ENCODE data around the gene DDX47. TPM values are rescaled to one million over a fixed set of nuclear protein-coding genes. Genes with fewer than 3 reads are reported as not detected.

DDX47 gene
- total and polyA plus RNA-seq, 10 of the 15 experiments (the other 5 are each of a cell fraction or from before 2014, with no cell fraction given) = 84.8 to 266 (median 120) TPM

- no peak for TF ChIP-seq ZBTB40 (IDR thresholded peaks at IDR 0.05; ENCODE audit: borderline replicate concordance)
These were observed 26.8 kb upstream of the DDX47 start (continued) for GRCh38 chr12:12786351-12786705.

GRCh38 chr12:12786706-12787601 lies 26.2 kb upstream of the DDX47 start:
- DNase-seq (ENCODE audit: low read depth, low spot score) (no peak), FAIRE-seq (no peak), ATAC-seq (peak; percentile 96)
- in situ Hi-C loops (cut with MboI) = no loop called here
- H3K79me2 ChIP-seq (ENCODE audit: control insufficient read depth, insufficient read depth, low read length) = peaks cover 4% of the 10 kb centered on the region; the same call in 1 of the 2 replicates
- peak overlapping the region; percentile 96 for H3K4me2 ChIP-seq (ENCODE audit: control insufficient read depth, insufficient read depth)
- intact Hi-C loops (cut with micrococcal nuclease; ENCODE audit: unreplicated experiment) = loop anchor here (1.0 kb wide), 1 partner anchor 26 kb away; the partner anchor contains the start of gene DDX47
- no peaks in the 10 kb centered on the region for H3K9me3 ChIP-seq (replicated peaks; ENCODE audit: control insufficient read depth, insufficient read depth, low read length)
- ChIA-PET RAD21 (ENCODE audit: unreplicated experiment) (interaction anchor here (0.6 to 3.6 kb wide), 16 partner anchors 16 to 428 kb away, joined by 3 to 28 read pairs (median 4); partner anchors contain the start of gene DDX47), POLR2A (interaction anchor here (0.6 to 1.7 kb wide), 10 partner anchors 14 to 427 kb away, joined by 3 to 7 read pairs (median 4); no protein-coding TSS in a partner anchor), SMC1A (ENCODE audit: uncharacterized antibody, unreplicated experiment) (interaction anchor here (0.5 to 7.9 kb wide), 19 partner anchors 12 to 424 kb away, joined by 3 to 88 read pairs (median 4); partner anchors contain the start of gene DDX47), CTCF (interaction anchor here (0.5 to 5.5 kb wide), 13 partner anchors 11 to 426 kb away, joined by 3 to 136 read pairs (median 13); partner anchors contain the start of gene DDX47)
- BruUV-seq (replicated peaks) = no TSS peak
- peak overlapping the region; percentile 65 for H3K4me3 ChIP-seq
- peaks cover 18% of the 10 kb centered on the region for H3K4me1 ChIP-seq (ENCODE audit: control insufficient read depth, insufficient read depth, low read length)
- 4% methylated on average over 78 of the region's 80 CpGs for WGBS (ENCODE audit: insufficient coverage, insufficient replicate concordance, low lambda C conversion rate, missing lambda C conversion rate)
- peak overlapping the region; percentile 27; the same call in 1 of the 2 replicates for H3K27ac ChIP-seq (ENCODE audit: control insufficient read depth, insufficient read depth)
- peak overlapping the region; percentile 79 for H3K9ac ChIP-seq (ENCODE audit: control insufficient read depth, insufficient read depth, low read length)
- no peaks in the 10 kb centered on the region for H3K27me3 ChIP-seq (replicated peaks in 1 of 2; ENCODE audit: control insufficient read depth in 2 of 2, insufficient read depth in 2 of 2, low read length in 1 of 2)
- H3K36me3 ChIP-seq (ENCODE audit: control insufficient read depth in 2 of 2, insufficient read depth in 2 of 2, low read length in 1 of 2) = no peaks in the 10 kb centered on the region
- peak overlapping the region; percentile 94 for H2AFZ ChIP-seq (ENCODE audit: control insufficient read depth, low read depth, low read length)
- no peaks in the 10 kb centered on the region for H4K20me1 ChIP-seq (ENCODE audit: control insufficient read depth, insufficient read depth)
- TF ChIP-seq NR2C2 (IDR thresholded peaks at IDR 0.05; ENCODE audit: borderline replicate concordance, control insufficient read depth, insufficient read length, low read depth) (no peak), ZNF384 (IDR thresholded peaks at IDR 0.05; ENCODE audit: borderline replicate concordance, low read depth, low read length) (no peak), SP1 (IDR thresholded peaks at IDR 0.05; ENCODE audit: low read depth, low read length) (no peak), POLR2AphosphoS2 (IDR thresholded peaks at IDR 0.05; ENCODE audit: low read depth, low read length) (peak; percentile 78; the same call in 1 of the 2 replicates), NKRF (conservative IDR thresholded peaks at IDR 0.05) (peak; percentile 64), NR2F1 (conservative IDR thresholded peaks at IDR 0.05) (peak; percentile 46; the same call in 1 of the 2 replicates), FOXK2 (IDR thresholded peaks at IDR 0.05) (no peak), GABPA (IDR thresholded peaks at IDR 0.05; ENCODE audit: low read depth) (no peak), ZNF217 (IDR thresholded peaks at IDR 0.05) (no peak), SREBF2 (IDR thresholded peaks at IDR 0.05; ENCODE audit: low read length) (no peak), E4F1 (IDR thresholded peaks at IDR 0.05; ENCODE audit: borderline replicate concordance, partially characterized antibody) (no peak)

All from GM12878 (cell line).